ENCODE data around the gene EXOC3L1.

Gene EXOC3L1, protein sequence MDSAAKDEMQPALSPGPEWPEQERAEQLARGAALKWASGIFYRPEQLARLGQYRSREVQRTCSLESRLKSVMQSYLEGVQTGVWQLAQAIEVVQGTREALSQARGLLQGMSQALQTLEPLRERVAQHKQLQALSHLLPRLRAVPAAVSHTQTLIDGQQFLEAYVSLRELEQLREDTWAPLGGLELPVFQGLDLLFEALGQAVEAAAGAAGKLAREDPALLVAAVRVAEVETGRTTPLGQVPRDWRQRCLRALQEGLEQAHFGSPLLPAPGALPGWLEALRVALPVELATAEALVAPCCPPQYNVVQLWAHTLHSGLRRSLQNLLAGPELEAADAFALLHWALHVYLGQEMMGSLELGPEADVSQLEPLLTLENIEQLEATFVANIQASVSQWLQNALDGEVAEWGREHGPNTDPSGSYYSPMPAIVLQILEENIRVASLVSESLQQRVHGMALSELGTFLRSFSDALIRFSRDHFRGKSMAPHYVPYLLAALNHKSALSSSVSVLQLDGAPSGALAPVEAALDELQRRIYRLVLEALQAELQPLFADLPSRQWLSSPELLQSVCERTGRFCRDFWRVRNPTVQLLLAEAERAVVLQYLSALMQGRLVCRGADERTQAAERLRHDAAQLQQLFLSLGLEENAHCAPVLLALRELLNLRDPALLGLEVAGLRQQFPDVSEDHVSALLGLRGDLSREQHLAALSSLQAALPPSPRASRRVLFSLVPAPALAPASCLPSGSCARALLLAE

DNA sequence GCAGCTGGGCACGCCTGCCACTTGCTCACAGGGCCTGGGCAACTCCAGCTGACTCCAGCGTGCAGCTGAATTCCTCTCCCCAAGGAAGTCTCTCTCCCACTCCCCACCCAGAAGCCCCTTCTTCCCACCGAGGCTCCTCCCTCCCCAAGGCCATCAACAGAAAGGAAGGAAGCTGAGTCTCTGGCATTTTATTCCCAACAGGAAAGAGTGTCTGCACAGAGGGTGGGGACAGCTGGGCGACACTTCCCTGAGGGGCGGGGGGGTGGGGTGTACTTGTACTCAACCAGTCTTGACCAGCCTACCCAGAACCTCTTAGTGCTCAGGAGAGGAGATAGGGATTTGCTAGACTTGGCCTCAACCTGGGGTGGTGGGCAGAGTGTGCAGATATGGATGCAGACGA lies at the start of gene EXOC3L1:
Gene EXOC3L1 (minus strand): TSS at position 96 of the 400 bp plus-strand sequence. CDS start 460 bp downstream, outside the sequence.
- H3K36me3 Mint-ChIP-seq (ENCODE audit: low read depth): peaks cover 25% of the 10 kb centered on the region
- DNase-seq (ENCODE audit: low spot score): no peak
- peaks cover 35% of the 10 kb centered on the region for H3K4me1 Mint-ChIP-seq (ENCODE audit: low read depth)
- H3K9me3 Mint-ChIP-seq: no peaks in the 10 kb centered on the region
- H3K27ac Mint-ChIP-seq: no peak within 1 kb of the TSS
- H3K27me3 Mint-ChIP-seq (ENCODE audit: low read depth): peaks cover 7% of the 10 kb centered on the region
- peak within 1 kb of the TSS; percentile 95 for H3K4me3 Mint-ChIP-seq

DNA sequence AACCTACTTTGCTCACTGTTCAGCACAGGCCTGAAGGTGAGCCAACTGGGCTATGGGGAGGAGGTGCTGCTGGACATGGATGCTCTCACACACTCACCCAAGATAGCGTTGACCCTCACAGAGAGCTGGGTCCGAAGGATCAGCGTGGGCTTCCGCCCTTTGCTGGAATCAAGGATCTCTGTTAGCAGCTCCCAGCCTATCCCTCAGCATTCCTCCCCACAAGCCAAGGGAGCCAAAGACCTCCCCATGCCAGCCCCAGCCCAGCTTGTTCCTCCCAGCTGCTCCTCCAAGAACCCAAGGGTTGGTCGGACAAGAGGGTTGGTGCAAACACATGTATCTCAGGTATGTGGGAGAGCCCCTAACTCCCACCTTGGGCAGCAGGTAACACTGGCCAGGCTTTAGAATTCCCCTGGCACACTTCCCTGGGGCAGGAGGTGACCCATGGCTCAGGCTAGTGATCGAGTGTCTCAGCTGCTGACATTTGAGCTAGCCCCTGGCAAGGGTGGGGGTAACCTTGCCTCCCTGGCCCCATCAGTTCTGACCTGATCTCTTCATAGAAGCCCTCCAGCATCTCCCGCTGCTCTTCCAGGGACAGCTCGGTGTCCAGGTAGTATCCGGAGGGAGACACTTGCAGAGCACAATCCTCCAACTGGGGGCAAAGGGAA lies 49.0 kb upstream of the EXOC3L1 start:
- no peaks in the 10 kb centered on the region for H3K27me3 Mint-ChIP-seq (ENCODE audit: low read depth)
- H3K4me1 Mint-ChIP-seq (ENCODE audit: low read depth): peaks cover 23% of the 10 kb centered on the region
- H3K4me3 Mint-ChIP-seq: no peak overlapping the region
- H3K9me3 Mint-ChIP-seq: no peaks in the 10 kb centered on the region
- H3K36me3 Mint-ChIP-seq (ENCODE audit: low read depth): peaks cover 43% of the 10 kb centered on the region
- H3K27ac Mint-ChIP-seq: no peak overlapping the region
- DNase-seq (ENCODE audit: low spot score): no peak

DNA sequence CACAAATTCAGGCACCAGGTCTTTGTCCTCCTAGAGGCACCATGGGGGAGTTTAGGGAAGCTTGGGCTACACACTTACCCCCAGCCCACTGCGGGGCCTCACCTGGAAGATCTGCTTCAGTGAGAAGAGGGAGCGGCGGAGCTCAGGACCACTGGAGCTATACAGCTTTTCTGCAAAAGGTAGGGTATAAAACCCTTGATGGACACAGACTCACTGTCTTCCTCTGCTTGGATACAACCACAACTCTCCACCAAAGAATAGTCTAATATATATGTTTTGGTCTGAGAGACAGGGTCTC lies 48.3 kb upstream of the EXOC3L1 start:
- Mint-ChIP-seq H3K36me3 (ENCODE audit: low read depth) (peaks cover 48% of the 10 kb centered on the region), H3K4me3 (no peak overlapping the region), H3K4me1 (ENCODE audit: low read depth) (peaks cover 16% of the 10 kb centered on the region), H3K27me3 (ENCODE audit: low read depth) (no peaks in the 10 kb centered on the region), H3K9me3 (no peaks in the 10 kb centered on the region), H3K27ac (no peak overlapping the region)
- no peak for DNase-seq (ENCODE audit: low spot score)

DNA sequence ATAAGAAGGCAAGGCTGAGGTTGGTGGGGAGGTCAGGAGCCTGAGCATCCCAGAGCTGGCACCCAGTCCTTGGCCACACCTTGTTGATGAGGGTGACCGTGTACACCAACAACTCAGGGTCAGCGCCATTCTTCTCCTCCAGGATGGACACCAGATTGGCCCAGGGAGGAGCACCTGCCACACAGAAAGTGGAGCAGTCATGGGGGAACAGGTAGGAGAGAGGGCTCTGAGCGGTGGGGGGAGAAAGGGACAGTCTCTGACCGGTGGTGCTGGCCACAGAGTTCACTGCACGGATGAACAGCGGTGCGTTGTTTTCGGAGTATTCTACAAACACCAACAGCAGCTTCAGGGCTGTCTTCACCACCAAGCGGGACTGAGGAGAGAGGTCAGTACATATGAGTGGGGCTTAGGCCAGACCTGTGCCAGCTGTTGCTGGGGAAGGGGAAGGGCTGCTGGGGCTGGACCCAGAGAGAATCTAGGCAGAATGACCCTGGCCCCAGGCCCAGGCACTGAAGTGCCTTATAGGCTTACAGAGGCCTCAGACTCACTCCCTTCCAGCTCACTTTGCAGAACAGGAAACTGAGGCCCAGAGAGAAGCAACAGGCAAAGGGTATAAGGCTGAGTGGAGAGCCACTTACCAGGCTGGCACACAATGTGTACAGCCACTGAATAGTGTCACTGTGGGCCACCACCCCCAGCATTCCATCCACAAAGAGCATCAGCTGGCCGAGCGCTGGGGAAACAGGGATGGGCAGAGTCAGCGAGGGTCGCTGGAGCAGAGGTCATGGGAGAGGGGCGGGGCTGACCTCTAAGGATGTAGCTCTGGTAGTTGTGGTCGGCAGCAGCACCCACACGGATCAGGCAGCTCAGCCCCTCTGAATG lies 47.7 kb upstream of the EXOC3L1 start:
- H3K27ac Mint-ChIP-seq: peak overlapping the region; percentile 31
- no peaks in the 10 kb centered on the region for H3K27me3 Mint-ChIP-seq (ENCODE audit: low read depth)

DNA sequence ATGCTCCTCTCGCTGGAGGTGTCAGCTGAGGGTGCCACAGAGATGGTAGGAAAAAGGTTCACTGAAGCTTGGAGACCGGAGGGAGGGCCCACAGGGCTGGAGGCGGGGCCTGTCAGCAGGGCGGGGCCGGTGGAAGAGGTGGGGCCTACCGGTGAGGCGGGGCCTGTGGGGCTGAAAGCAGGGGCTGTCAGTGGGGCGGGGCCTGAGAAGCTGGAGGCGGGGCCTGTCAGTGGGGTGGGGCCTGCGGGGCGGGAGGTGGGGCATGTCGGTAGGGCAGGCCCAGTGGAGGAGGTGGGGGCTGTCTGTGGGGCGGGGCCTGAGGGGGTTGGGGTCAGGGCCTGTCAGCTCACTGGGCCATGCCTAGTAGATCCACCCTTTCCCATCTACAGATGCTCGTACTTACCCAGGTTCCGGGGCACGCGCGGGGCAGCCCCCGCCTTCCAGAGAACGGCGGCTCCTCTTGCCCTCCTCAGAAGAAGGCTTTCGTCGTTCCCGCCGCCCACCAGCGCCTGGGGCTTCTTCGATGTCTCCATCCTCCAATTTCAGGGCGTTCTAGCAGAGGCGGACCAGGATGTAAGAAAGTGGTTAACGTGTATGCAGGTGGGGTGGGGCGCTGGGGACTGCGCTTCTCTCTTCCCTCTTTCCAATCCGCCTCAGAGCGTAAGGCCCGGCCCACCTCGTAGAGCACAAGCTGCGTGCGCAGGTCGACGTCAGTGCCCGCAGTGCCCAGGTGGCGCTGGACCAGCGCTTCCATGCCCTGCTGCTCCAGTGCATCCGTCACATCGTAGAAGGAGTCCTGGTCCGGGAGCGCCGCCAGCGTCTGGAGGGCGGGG lies 46.8 kb upstream of the EXOC3L1 start:
- Mint-ChIP-seq H3K27ac (peak overlapping the region; percentile 86), H3K36me3 (ENCODE audit: low read depth) (peaks cover 51% of the 10 kb centered on the region), H3K4me3 (peak overlapping the region; percentile 55)

More for the DNA sequence above, 47.7 kb upstream of the EXOC3L1 start:
- peaks cover 14% of the 10 kb centered on the region for H3K4me1 Mint-ChIP-seq (ENCODE audit: low read depth)
- no peak for DNase-seq (ENCODE audit: low spot score)
- no peaks in the 10 kb centered on the region for H3K9me3 Mint-ChIP-seq
- no peak overlapping the region for H3K4me3 Mint-ChIP-seq
- H3K36me3 Mint-ChIP-seq (ENCODE audit: low read depth): peaks cover 51% of the 10 kb centered on the region

DNA sequence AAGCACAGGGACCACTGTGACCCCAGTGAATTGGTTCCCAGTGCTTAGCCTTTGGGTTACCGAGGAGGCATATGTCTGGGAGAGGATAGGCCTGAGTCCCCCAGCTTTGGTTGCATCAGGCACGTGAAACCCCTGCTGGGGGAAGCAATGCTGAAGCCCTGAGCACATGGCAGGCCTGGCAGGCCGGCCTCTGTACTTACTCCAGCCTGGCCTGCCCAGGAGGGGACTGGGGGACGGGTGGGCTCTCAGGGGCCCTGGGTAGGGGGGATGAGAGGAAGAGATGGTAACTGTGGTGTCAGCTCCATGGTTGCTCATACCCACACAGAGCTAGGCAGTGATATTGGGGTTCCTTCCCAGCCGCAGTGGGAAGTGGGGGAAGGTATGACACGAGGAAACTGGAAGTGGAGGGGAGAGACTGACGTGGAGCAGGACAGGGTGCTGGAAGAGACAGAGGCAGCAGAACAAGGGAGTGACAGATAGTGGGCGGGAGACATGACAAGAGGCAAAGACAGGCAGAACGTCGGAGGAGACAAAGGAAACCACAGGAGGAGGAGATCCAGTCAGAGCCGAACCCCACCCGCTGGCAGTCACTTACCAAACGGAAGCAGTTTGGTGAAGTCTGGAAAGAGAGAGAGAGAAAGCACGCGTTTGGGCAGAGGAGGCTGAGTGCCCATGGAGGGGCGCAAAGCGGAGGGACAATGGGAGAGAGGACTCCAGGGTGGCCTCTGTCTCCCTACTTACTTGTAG lies 46.1 kb upstream of the EXOC3L1 start:
- peak overlapping the region; percentile 55 for H3K4me3 Mint-ChIP-seq
- H3K27me3 Mint-ChIP-seq (ENCODE audit: low read depth): no peaks in the 10 kb centered on the region
- peak overlapping the region; percentile 86 for H3K27ac Mint-ChIP-seq
- no peak for DNase-seq (ENCODE audit: low spot score)
- H3K4me1 Mint-ChIP-seq (ENCODE audit: low read depth): peaks cover 5% of the 10 kb centered on the region
- H3K9me3 Mint-ChIP-seq: no peaks in the 10 kb centered on the region
- H3K36me3 Mint-ChIP-seq (ENCODE audit: low read depth): peaks cover 51% of the 10 kb centered on the region

More for the DNA sequence above, 46.8 kb upstream of the EXOC3L1 start:
- peaks cover 11% of the 10 kb centered on the region for H3K4me1 Mint-ChIP-seq (ENCODE audit: low read depth)
- no peaks in the 10 kb centered on the region for H3K9me3 Mint-ChIP-seq
- peak; percentile 69 for DNase-seq (ENCODE audit: low spot score)
- no peaks in the 10 kb centered on the region for H3K27me3 Mint-ChIP-seq (ENCODE audit: low read depth)

DNA sequence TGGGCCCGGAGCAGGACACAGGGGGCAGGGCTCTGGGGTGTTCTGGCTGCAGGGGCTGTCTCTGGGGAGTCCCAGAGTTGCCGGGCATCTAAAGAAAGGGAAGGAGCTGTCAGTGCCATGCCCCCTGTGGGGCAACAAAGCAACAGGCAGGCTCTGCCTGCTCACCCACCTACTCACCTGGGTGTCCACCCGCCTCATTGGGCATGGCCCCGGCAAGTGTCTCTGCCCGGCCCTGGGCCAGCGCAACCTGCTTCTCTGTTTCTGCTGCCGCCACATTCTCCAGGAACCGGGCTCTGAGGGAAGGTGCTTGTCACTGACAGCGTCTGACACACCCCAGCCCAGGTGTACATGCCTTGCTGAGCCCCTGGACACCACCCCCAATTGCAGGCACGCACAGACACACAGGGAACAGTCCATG lies 44.3 kb upstream of the EXOC3L1 start:
- H3K4me1 Mint-ChIP-seq (ENCODE audit: low read depth): peaks cover 5% of the 10 kb centered on the region
- H3K27me3 Mint-ChIP-seq (ENCODE audit: low read depth): no peaks in the 10 kb centered on the region
- no peaks in the 10 kb centered on the region for H3K9me3 Mint-ChIP-seq
- peaks cover 59% of the 10 kb centered on the region for H3K36me3 Mint-ChIP-seq (ENCODE audit: low read depth)
- H3K4me3 Mint-ChIP-seq: no peak overlapping the region
- H3K27ac Mint-ChIP-seq: no peak overlapping the region
- DNase-seq (ENCODE audit: low spot score): no peak

DNA sequence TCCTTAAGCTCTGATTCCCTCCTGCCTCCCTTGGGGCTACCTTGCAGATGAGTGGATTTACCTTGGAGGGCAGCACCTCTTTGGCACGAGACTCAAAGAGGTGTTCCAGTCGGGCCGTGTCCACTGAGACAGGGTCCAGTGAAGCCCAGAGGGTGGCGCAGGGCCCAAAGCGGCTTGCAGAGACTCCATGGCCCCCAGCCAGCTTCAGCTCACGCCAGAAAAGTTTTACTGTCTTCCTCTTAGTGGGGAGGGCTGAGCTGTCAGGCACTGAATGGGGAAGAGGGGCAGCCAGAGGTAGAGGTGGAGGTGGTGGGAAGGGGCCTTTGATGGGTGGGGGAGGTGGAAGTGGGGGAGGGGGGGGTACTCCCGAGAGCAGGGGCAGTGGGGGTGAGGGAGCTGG lies 43.7 kb upstream of the EXOC3L1 start:
- Mint-ChIP-seq H3K9me3 (no peaks in the 10 kb centered on the region), H3K27me3 (ENCODE audit: low read depth) (no peaks in the 10 kb centered on the region), H3K4me1 (ENCODE audit: low read depth) (peaks cover 5% of the 10 kb centered on the region), H3K36me3 (ENCODE audit: low read depth) (peaks cover 60% of the 10 kb centered on the region), H3K27ac (no peak overlapping the region), H3K4me3 (no peak overlapping the region)
- DNase-seq (ENCODE audit: low spot score): no peak

DNA sequence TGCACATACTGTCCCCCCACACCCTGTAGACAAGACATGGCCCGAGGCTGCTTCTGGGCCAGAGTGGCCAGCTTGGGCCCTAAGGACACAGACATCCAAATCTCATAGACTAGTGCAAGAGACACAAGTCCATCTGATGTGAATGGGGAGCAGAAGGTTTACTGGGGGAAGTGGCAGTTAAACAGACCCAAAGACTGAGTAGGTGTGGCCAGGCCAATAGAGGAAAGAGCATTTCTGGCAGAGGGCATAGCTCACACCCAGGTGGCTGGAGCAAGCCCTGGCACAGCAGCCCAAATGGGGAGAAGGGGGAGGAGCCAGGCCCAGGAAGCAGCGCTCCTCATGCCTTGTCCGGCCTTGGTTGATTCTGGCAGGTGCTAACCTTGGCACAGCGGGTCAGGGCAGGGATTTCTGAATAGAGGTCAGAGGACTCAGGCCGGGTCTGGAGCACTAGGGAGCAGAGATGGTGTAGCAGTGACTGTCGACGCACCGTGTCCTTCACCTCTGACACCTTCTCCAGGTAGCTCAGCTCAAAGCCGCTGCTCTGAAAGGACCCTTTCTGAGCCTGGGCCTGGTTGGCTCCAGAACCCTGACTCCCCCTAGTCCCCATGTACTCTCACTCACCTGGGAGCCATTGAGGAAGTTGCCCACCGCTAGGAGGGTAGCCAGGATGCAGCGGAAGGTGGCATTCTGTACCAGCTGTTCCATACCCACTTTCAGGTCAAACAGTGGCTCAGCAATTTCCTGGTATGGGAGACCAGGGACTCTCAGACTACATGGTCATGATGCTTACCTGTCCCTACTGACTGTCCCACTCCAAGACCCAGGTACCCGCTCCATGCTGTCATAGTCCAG lies 41.1 kb upstream of the EXOC3L1 start:
- Mint-ChIP-seq H3K9me3 (no peaks in the 10 kb centered on the region), H3K27ac (no peak overlapping the region), H3K4me3 (no peak overlapping the region)

DNA sequence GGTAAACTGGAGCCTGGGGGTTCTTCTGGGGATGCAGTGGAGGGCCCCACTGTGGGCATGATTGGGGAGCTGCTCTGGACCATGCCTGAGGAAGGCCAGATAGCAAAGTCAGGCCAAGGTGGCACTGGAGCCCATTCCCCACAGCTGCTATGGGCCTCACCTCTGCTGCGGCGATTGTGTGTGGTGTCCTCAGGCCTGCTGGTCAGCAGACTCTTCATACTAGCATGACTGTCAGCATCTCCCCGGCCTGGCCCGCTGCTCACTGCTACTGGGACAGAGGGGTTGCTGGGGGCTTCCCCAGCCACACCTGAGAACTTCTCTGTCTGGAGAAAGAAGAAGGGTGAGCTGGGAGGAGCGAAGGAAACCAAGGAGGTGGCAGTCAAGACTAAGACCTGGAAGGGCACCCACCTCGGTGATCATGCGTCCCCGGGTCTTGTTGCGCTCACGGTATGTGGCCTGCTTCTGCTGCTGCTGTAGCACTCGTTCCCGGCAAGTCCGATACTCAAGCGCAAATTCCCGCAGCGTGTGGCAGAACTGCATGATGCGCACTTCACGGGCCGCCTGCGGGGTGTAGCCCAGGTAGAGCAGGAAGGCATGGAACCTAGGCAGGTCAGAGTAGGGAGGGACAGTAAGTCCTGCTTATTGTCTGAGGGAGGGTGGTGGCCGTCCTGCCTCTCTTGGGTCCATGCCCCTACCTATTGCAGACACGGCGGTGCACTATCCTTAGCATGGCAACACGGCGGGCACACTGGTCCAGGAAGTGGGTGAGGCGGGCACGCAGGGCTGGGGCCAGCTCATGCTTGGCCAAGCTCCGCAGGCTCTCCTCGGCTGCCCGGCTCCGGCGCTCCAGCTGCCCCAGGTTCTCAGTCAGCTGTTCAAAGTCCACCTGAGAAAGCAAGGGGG lies 40.2 kb upstream of the EXOC3L1 start:
- Mint-ChIP-seq H3K9me3 (no peaks in the 10 kb centered on the region), H3K4me1 (ENCODE audit: low read depth) (peaks cover 22% of the 10 kb centered on the region), H3K27me3 (ENCODE audit: low read depth) (no peaks in the 10 kb centered on the region), H3K27ac (no peak overlapping the region), H3K36me3 (ENCODE audit: low read depth) (peaks cover 44% of the 10 kb centered on the region), H3K4me3 (no peak overlapping the region)
- DNase-seq (ENCODE audit: low spot score): no peak

More for the DNA sequence above, 41.1 kb upstream of the EXOC3L1 start:
- Mint-ChIP-seq H3K36me3 (ENCODE audit: low read depth) (peaks cover 48% of the 10 kb centered on the region), H3K27me3 (ENCODE audit: low read depth) (no peaks in the 10 kb centered on the region), H3K4me1 (ENCODE audit: low read depth) (peaks cover 15% of the 10 kb centered on the region)
- no peak for DNase-seq (ENCODE audit: low spot score)

DNA sequence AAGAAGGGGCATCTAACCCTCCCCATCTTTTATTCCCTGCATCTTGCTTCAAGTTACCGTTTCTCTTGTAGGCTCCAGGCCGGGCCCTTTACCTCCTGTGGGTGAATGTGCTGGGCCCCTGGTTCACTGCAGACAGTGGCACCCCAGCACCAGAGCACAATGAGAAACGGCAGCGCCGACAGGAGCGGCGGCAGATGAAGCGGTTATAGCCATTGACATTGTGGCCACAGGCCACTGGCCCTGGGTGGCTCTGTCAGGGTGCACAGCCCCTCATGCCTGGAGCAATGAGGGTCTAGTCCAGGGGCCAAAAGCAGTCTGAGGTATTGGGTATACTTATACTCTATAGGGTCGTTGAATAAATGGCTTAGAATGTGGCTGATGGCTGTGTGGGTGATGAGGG lies 39.0 kb upstream of the EXOC3L1 start:
- Mint-ChIP-seq H3K9me3 (no peaks in the 10 kb centered on the region), H3K4me1 (ENCODE audit: low read depth) (peaks cover 33% of the 10 kb centered on the region), H3K36me3 (ENCODE audit: low read depth) (peaks cover 35% of the 10 kb centered on the region), H3K4me3 (peak overlapping the region; percentile 56), H3K27ac (no peak overlapping the region), H3K27me3 (ENCODE audit: low read depth) (no peaks in the 10 kb centered on the region)
- DNase-seq (ENCODE audit: low spot score): no peak

Data from T-helper 2 cell treated with Interferon-gamma antibody and Interleukin-4, amounts not matched to agents 5 μg/mL and 100 μg/mL, for 36 hours (primary cell).